IMR-90 (cell line): ENCODE data around the gene AUTS2. TPM values are rescaled to one million over a fixed set of nuclear protein-coding genes. Genes with fewer than 3 reads are reported as not detected.

Source experiments
- ATAC-seq: fragments of 200-7000 bp; cut with Tn5 transposase; 2 replicates; pipeline ENCODE4 v1.9.1; 2020; ENCODE audit warnings: low read depth, mild to moderate bottlenecking, moderate library complexity
- BruUV-seq: library from RNA; stranded (reverse); fragments of 400-500 nt; replicated peaks from 2 replicates; lab custom pipeline; 2021; lab: Mats Ljungman, UMichigan
- CTCF ChIA-PET: fragments of 300-600 bp; formaldehyde crosslinking; extraction: SDS; loops from one replicate; lab custom pipeline; 2021; ENCODE audit warnings: antibody characterized with exemption; lab: Yijun Ruan, JAX
- POLR2A ChIA-PET: fragments of 300-600 bp; sonication (Branson Sonifier 250); formaldehyde crosslinking; loops from one replicate; lab custom pipeline; 2022; ENCODE audit warnings: antibody characterized with exemption; ENCODE audit not compliant: unreplicated experiment; lab: Charles Lee
- DNase-seq: peaks from one replicate; pipeline ENCODE4 v3.0.0; 2013
- H2AFZ ChIP-seq: replicated peaks from 2 replicates; pipeline ENCODE3; 2013; ENCODE audit warnings: low read length, mild to moderate bottlenecking; ENCODE audit not compliant: poor library complexity
- H2AK5ac ChIP-seq: 2 replicates; pipeline ENCODE4 v1.6.1; 2013; ENCODE audit warnings: low read depth, low read length, inconsistent platforms
- H2AK9ac ChIP-seq: replicated peaks from 2 replicates; pipeline ENCODE3; 2013; ENCODE audit warnings: mild to moderate bottlenecking, low read depth, low read length, moderate library complexity; ENCODE audit not compliant: poor library complexity
- H2BK120ac ChIP-seq: 2 replicates; pipeline ENCODE4 v1.6.1; 2013; ENCODE audit warnings: low read depth, low read length, inconsistent platforms
- H2BK15ac ChIP-seq: 3 replicates; pipeline ENCODE4 v1.6.1; 2013; ENCODE audit warnings: low read depth, low read length, inconsistent platforms
- H2BK20ac ChIP-seq: 2 replicates; pipeline ENCODE4 v1.6.1; 2013; ENCODE audit warnings: low read depth, mild to moderate bottlenecking, inconsistent platforms, low read length, moderate library complexity
- H2BK5ac ChIP-seq: 2 replicates; pipeline ENCODE4 v1.6.1; 2013; ENCODE audit warnings: mild to moderate bottlenecking, low read depth, low read length, inconsistent platforms; ENCODE audit not compliant: poor library complexity, severe bottlenecking
- H3K14ac ChIP-seq: replicated peaks from 2 replicates; pipeline ENCODE4 v1.6.1; 2013; ENCODE audit warnings: low read depth, low read length, inconsistent platforms
- H3K18ac ChIP-seq: 2 replicates; pipeline ENCODE4 v1.6.1; 2013; ENCODE audit warnings: low read depth, low read length, control low read depth
- H3K23ac ChIP-seq: 2 replicates; pipeline ENCODE4 v1.6.1; 2013; ENCODE audit warnings: low read depth, low read length, inconsistent platforms
- H3K27ac ChIP-seq: 2 replicates; pipeline ENCODE4 v1.5.1; 2013; ENCODE audit warnings: mild to moderate bottlenecking, control low read depth, low read length; ENCODE audit not compliant: insufficient read depth
- H3K27me3 ChIP-seq: 2 replicates; pipeline ENCODE4 v1.6.1; 2013; ENCODE audit warnings: low read length; ENCODE audit not compliant: control insufficient read depth, insufficient read depth
- H3K36me3 ChIP-seq: 2 replicates; pipeline ENCODE4 v1.6.1; 2013; ENCODE audit warnings: low read length, mixed read lengths; ENCODE audit not compliant: control insufficient read depth, insufficient read depth
- H3K4ac ChIP-seq: 2 replicates; pipeline ENCODE4 v1.6.1; 2013; ENCODE audit warnings: low read depth, low read length, inconsistent platforms
- H3K4me1 ChIP-seq: 2 replicates; pipeline ENCODE4 v1.6.1; 2013; ENCODE audit warnings: low read length, mixed read lengths; ENCODE audit not compliant: control insufficient read depth, insufficient read depth
- H3K4me2 ChIP-seq: 2 replicates; pipeline ENCODE4 v1.6.1; 2013; ENCODE audit warnings: low read depth, mild to moderate bottlenecking, control low read depth, low read length, moderate library complexity
- H3K4me3 ChIP-seq: 2 replicates; pipeline ENCODE4 v1.5.1; 2013; ENCODE audit warnings: low read depth, mild to moderate bottlenecking, control low read depth, low read length, moderate library complexity; ENCODE audit not compliant: insufficient read depth
- H3K56ac ChIP-seq: 2 replicates; pipeline ENCODE4 v1.6.1; 2013; ENCODE audit warnings: low read length, inconsistent platforms; ENCODE audit not compliant: insufficient read depth; ENCODE audit errors: extremely low read depth
- H3K79me1 ChIP-seq, 2 experiments: 2 replicates each; pipeline ENCODE4 v1.6.1; 2013; ENCODE audit warnings: low read length in 2 of 2, inconsistent platforms in 1 of 2, low read depth in 1 of 2
- H3K9ac ChIP-seq: 2 replicates; pipeline ENCODE4 v1.6.1; 2013; ENCODE audit warnings: low read depth, low read length, control low read depth
- H3K9me1 ChIP-seq: 2 replicates; pipeline ENCODE4 v1.6.1; 2013; ENCODE audit warnings: low read length, inconsistent platforms; ENCODE audit not compliant: insufficient read depth
- H3K9me3 ChIP-seq: 2 replicates; pipeline ENCODE4 v1.6.1; 2013; ENCODE audit warnings: low read length; ENCODE audit not compliant: control insufficient read depth, insufficient read depth
- H4K20me1 ChIP-seq: 2 replicates; pipeline ENCODE4 v1.6.1; 2013; ENCODE audit warnings: low read length, inconsistent platforms; ENCODE audit not compliant: insufficient read depth
- H4K5ac ChIP-seq: 2 replicates; pipeline ENCODE4 v1.6.1; 2013; ENCODE audit warnings: mild to moderate bottlenecking, low read depth, low read length, control low read depth
- H4K8ac ChIP-seq, 2 experiments: 2 replicates each; pipeline ENCODE4 v1.6.1; 2013; ENCODE audit warnings: low read depth in 2 of 2, low read length in 2 of 2, control low read depth in 1 of 2, inconsistent platforms in 1 of 2
- H4K91ac ChIP-seq: 2 replicates; pipeline ENCODE4 v1.6.1; 2013; ENCODE audit warnings: low read depth, low read length, inconsistent platforms; ENCODE audit not compliant: insufficient read depth
- BHLHE40 ChIP-seq: fragments of 150-350 bp; IDR thresholded peaks from 2 replicates; pipeline ENCODE4 v1.6.1; 2016; ENCODE audit warnings: mild to moderate bottlenecking, low read depth, low read length
- CEBPB ChIP-seq: IDR thresholded peaks from 2 replicates; pipeline ENCODE4 v1.6.1; 2012; ENCODE audit warnings: low read depth, low read length, improper control_type of control experiment
- CHD1 ChIP-seq: IDR thresholded peaks from 2 replicates; pipeline ENCODE4 v1.6.1; 2012; ENCODE audit warnings: low read depth, low read length, improper control_type of control experiment
- CTCF ChIP-seq: conservative IDR thresholded peaks from 2 replicates; pipeline ENCODE4 v1.5.1; 2012; ENCODE audit warnings: mild to moderate bottlenecking, low read depth, low read length, improper control_type of control experiment
- ELK1 ChIP-seq: fragments of 150-350 bp; IDR thresholded peaks from 2 replicates; pipeline ENCODE4 v1.6.1; 2016; ENCODE audit warnings: low read depth, mild to moderate bottlenecking, low read length, moderate library complexity, borderline replicate concordance
- MAFK ChIP-seq: IDR thresholded peaks from 2 replicates; pipeline ENCODE4 v1.6.1; 2012; ENCODE audit warnings: low read depth, low read length, improper control_type of control experiment
- MAZ ChIP-seq: IDR thresholded peaks from 2 replicates; pipeline ENCODE4 v1.6.1; 2012; ENCODE audit warnings: low read depth, mild to moderate bottlenecking, low read length, improper control_type of control experiment, moderate library complexity, borderline replicate concordance
- MXI1 ChIP-seq: IDR thresholded peaks from 2 replicates; pipeline ENCODE4 v1.6.1; 2012; ENCODE audit warnings: low read depth, mild to moderate bottlenecking, low read length, moderate library complexity, borderline replicate concordance
- NFE2L2 ChIP-seq: fragments of 150-350 bp; IDR thresholded peaks from 2 replicates; pipeline ENCODE4 v1.6.1; 2016; ENCODE audit warnings: low read depth, mild to moderate bottlenecking, low read length
- POLR2A ChIP-seq: IDR thresholded peaks from 2 replicates; pipeline ENCODE4 v1.6.1; 2012; ENCODE audit warnings: mild to moderate bottlenecking, low read depth, low read length
- RFX5 ChIP-seq: IDR thresholded peaks from 2 replicates; pipeline ENCODE4 v1.8.0; 2012; ENCODE audit warnings: low read depth, mild to moderate bottlenecking, low read length, moderate library complexity
- dilution Hi-C: fragments of 300-500 bp; cut with HindIII; formaldehyde crosslinking; loops from one replicate; pipeline ENCODE4 v1.14.3; 2018; ENCODE audit warnings: low sequenced_read_pairs; ENCODE audit not compliant: unreplicated experiment
- in situ Hi-C: fragments of 300-500 bp; cut with MboI; formaldehyde crosslinking; loops from 3 replicates; pipeline ENCODE4 v1.14.3; 2019; ENCODE audit warnings: low sequenced_read_pairs, inconsistent platforms, mixed read lengths
- intact Hi-C: fragments of 100-400 bp; cut with micrococcal nuclease; formaldehyde crosslinking; loops from 2 replicates; pipeline ENCODE4 v1.10.0; 2022
- polyA plus RNA-seq, 3 experiments: library from polyadenylated mRNA; depleted of rRNA; stranded (reverse); fragments of >200 nt; gene quantifications; 2 replicates each; pipeline ENCODE4 v1.2.3, GENCODE V29; 2012; ENCODE audit warnings: low replicate concordance in 1 of 3
- total RNA-seq: library from RNA; depleted of rRNA; stranded (reverse); fragments of >200 nt; gene quantifications from 2 replicates; pipeline ENCODE4 v1.2.3, GENCODE V29; 2012

AUTS2 gene
- total and polyA plus RNA-seq, 2 of the 4 experiments (the other 2 are of a cell fraction), result 0.90 to 3.0 TPM

DNA sequence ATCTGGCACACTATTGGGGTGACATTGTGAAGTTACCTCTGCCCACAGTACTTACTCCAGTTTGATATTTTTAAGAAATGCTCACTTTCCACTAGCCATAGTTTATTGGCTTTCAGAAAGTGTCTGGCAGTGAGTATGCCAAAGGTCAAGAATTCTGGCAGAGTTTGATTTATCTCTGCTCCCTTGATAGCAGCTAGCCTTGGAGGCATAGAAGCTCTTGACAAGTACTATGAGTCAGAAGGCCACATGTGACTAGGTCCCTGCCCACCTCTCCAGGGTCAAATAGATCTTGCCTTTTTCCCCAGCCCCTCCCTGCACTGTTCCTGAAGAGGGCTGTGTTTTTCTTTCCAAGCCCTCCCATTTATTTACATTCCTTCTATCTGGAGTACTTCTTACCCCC lies 202.2 kb downstream of the AUTS2 start:
- no peak overlapping the region for H3K14ac ChIP-seq
- H3K9me3 ChIP-seq, result no peaks in the 10 kb centered on the region
- in situ Hi-C loops (no loop called here), dilution Hi-C loops (no loop called here), intact Hi-C loops (no loop called here)
- H3K4me1 ChIP-seq, result no peaks in the 10 kb centered on the region
- H3K18ac ChIP-seq, result no peak overlapping the region
- H4K8ac ChIP-seq, result no peak overlapping the region
- no peak overlapping the region for H2BK20ac ChIP-seq
- ATAC-seq, result no peak
- H2BK120ac ChIP-seq, result no peak overlapping the region
- H2AK9ac ChIP-seq, result no peak overlapping the region
- no peak overlapping the region for H2AFZ ChIP-seq
- no peak overlapping the region for H3K27ac ChIP-seq
- H3K79me1 ChIP-seq, result no peaks in the 10 kb centered on the region
- H3K9ac ChIP-seq, result no peak overlapping the region
- H3K36me3 ChIP-seq, result no peaks in the 10 kb centered on the region
- no peak overlapping the region for H2AK5ac ChIP-seq
- H2BK5ac ChIP-seq, result no peak overlapping the region
- no peaks in the 10 kb centered on the region for H3K9me1 ChIP-seq
- no peak overlapping the region for H3K23ac ChIP-seq
- DNase-seq, result no peak
- CTCF ChIA-PET, result no interaction called here
- no peak overlapping the region for H2BK15ac ChIP-seq
- no peak overlapping the region for H3K4ac ChIP-seq
- POLR2A ChIA-PET, result no interaction called here
- BruUV-seq, result no TSS peak
- no peak overlapping the region for H4K5ac ChIP-seq
- no peak overlapping the region for H3K4me2 ChIP-seq
- H3K4me3 ChIP-seq, result no peak overlapping the region
- no peaks in the 10 kb centered on the region for H3K27me3 ChIP-seq
- H3K56ac ChIP-seq, result no peak overlapping the region
- TF ChIP-seq MAZ (no peak), CTCF (no peak), RFX5 (no peak), CEBPB (no peak), MAFK (no peak), CHD1 (no peak), BHLHE40 (no peak), POLR2A (no peak), NFE2L2 (no peak), MXI1 (no peak), ELK1 (no peak)
- H4K20me1 ChIP-seq, result no peaks in the 10 kb centered on the region
- H4K91ac ChIP-seq, result no peak overlapping the region
